Transverse colon (tissue), 4 donors: ENCODE measurements around the gene MDM2. TPM values are rescaled to one million over a fixed set of nuclear protein-coding genes. Genes with fewer than 3 reads are reported as not detected.

Source experiments
- DNase-seq: peaks from one replicate; pipeline ENCODE4 v3.0.0-alpha.2; 2019
- H3K27ac ChIP-seq, 4 donors: fragments of 200-600 bp; sonication (generic); 2 replicates each; pipeline ENCODE4 v1.5.1; 2016 to 2018; ENCODE audit warnings: inconsistent platforms in 4 of 4
- H3K27me3 ChIP-seq: fragments of 200-600 bp; sonication (generic); 2 replicates; pipeline ENCODE4 v1.5.1; 2017; ENCODE audit warnings: inconsistent platforms
- H3K36me3 ChIP-seq, 4 donors: fragments of 200-600 bp; sonication (generic); 2 replicates each; pipeline ENCODE4 v1.5.1; 2017 to 2019; ENCODE audit warnings: inconsistent platforms in 4 of 4
- H3K4me1 ChIP-seq, 4 donors: fragments of 200-600 bp; sonication (generic); 2 replicates each; pipeline ENCODE4 v1.5.1; 2017 to 2020; ENCODE audit warnings: inconsistent platforms in 4 of 4
- H3K4me3 ChIP-seq, 4 donors: fragments of 200-600 bp; sonication (generic); 1 replicate in 1 of 4; 2 replicates in 3 of 4; pipeline versions ENCODE4 v1.5.1 to v1.6.1; 2017 to 2019; ENCODE audit warnings: inconsistent platforms in 4 of 4
- H3K9me3 ChIP-seq, 2 donors: fragments of 200-600 bp; sonication (generic); 2 replicates each; pipeline ENCODE4 v1.5.1; 2017 to 2019; ENCODE audit warnings: inconsistent platforms in 2 of 2
- CTCF ChIP-seq, 5 experiments: fragments of 200-600 bp in 3 of 5; fragments of 450-650 bp in 2 of 5; sonication (generic) in 3 of 5; IDR thresholded peaks; 1 replicate in 2 of 5; 2 replicates in 3 of 5; pipeline ENCODE4 v1.5.1; 2016 to 2017; ENCODE audit warnings: antibody characterized with exemption in 5 of 5, inconsistent platforms in 3 of 5, mild to moderate bottlenecking in 2 of 5, moderate library complexity in 1 of 5
- EP300 ChIP-seq: sonication (generic); formaldehyde crosslinking; IDR thresholded peaks from one replicate; pipeline ENCODE4 v1.6.1; 2017; ENCODE audit warnings: antibody characterized with exemption, low read depth
- POLR2A ChIP-seq: fragments of 450-650 bp; IDR thresholded peaks from one replicate; pipeline ENCODE4 v1.6.1; 2016; ENCODE audit warnings: antibody characterized with exemption, mild to moderate bottlenecking, moderate library complexity
- POLR2AphosphoS5 ChIP-seq, 3 donors: sonication (generic); formaldehyde crosslinking; IDR thresholded peaks; one replicate each; pipeline ENCODE4 v1.6.1; 2016; ENCODE audit warnings: antibody characterized with exemption in 3 of 3
- WGBS, 2 donors: methylation state at CpG; one replicate each; pipeline ENCODE4 v1.1.5; 2018; ENCODE audit warnings: low coverage in 1 of 2; 5-methylcytosine and 5-hydroxymethylcytosine counted together
- in situ Hi-C, 4 donors: fragments of 200-750 bp; cut with MboI; loops; one replicate each; pipeline versions ENCODE4 v1.15.0 to v1.15.1; 2017; ENCODE audit warnings: low sequenced_read_pairs in 3 of 4, low pct_ligation_motif_present in 1 of 4, low pct_unique_long_range_greater_than_20kb in 1 of 4
- intact Hi-C: fragments of 100-400 bp; cut with DNase I; formaldehyde crosslinking; loops from one replicate; pipeline ENCODE4 v1.15.1; 2023; ENCODE audit warnings: low total_unique reads
- total RNA-seq, 4 donors: library from RNA; depleted of rRNA; stranded (reverse); fragments of >200 nt; gene quantifications; one replicate each; pipeline ENCODE4 v1.1.0, GENCODE V29; 2016

The MDM2 gene
- total RNA-seq, 4 donors from 2014 or later, result 45.7 to 291 (median 220) TPM

GRCh38 chr12:68833508-68833907 is 25.5 kb downstream of the MDM2 start:
- intact Hi-C loops (no loop called here), in situ Hi-C loops (no loop called here)
- Histone ChIP-seq H3K4me1 (peaks cover 0 to 13% (median 0%) of the 10 kb centered on the region in 4 donors), H3K4me3 (no peak overlapping the region), H3K27ac (no peak overlapping the region), H3K36me3 (peaks cover 0 to 45% (median 25%) of the 10 kb centered on the region in 4 donors), H3K9me3 (no peaks in the 10 kb centered on the region), H3K27me3 (no peaks in the 10 kb centered on the region)
- TF ChIP-seq CTCF (IDR thresholded peaks at IDR 0.05) (no peak), POLR2AphosphoS5 (IDR thresholded peaks at IDR 0.05) (no peak), POLR2A (no peak), EP300 (no peak)
- DNase-seq, result no peak
- 97 to 100% methylated on average over 4 of the region's 4 CpGs for WGBS, 2 donors

DNA sequence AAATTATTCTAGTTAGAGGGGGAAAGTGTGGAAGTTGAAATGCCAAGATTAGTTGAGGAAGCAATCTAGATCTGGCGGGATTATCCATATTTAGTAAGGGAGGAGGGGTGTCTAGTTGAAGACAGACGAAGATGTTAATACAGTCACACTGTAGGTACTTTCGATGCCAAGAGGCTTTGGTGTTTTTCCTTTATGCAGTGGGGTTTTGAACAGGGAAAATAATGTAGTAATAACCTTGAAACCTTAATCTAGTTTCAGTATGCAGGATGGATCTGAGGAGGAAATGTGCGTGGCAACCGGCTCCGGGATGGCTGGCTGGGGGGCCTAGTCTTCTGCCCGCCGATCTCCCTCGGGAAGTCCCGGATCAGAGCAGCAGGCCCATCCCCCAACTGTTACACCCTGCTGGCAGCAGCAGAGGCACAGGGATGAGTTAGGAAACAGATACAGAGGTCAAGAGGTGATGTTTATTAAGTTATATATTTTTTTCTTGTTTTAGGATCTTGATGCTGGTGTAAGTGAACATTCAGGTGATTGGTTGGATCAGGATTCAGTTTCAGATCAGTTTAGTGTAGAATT is 27.4 kb downstream of the MDM2 start:
- intact Hi-C loops, result no loop called here

DNA sequence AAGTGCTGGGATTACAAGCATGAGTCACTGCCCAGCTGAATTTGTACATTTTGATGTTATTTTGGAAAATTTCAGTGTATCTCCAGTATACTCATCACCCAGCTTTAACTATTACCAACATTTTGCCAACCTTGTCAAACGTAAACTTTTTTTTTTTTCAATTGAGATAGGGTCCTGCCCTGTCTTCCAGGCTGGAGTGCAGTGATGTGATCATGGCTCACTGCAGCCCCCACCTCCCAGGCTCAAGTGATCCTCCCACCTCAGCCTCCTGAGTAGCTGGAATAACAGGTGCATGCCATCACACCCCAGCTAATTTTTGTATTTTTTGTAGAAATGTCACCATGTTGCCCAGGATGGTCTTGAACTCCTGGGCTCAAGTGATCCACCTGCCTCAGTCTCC is 29.2 kb downstream of the MDM2 start:
- in situ Hi-C loops (no loop called here), intact Hi-C loops (no loop called here)
- H3K4me1 ChIP-seq, result no peaks in the 10 kb centered on the region
- H3K27ac ChIP-seq, result no peak overlapping the region
- no peak for TF ChIP-seq EP300
- TF ChIP-seq POLR2AphosphoS5 (IDR thresholded peaks at IDR 0.05), result no peak
- TF ChIP-seq CTCF (IDR thresholded peaks at IDR 0.05), result no peak
- TF ChIP-seq POLR2A, result no peak
- H3K27me3 ChIP-seq, result no peaks in the 10 kb centered on the region
- H3K36me3 ChIP-seq, result peaks cover 0 to 66% (median 30%) of the 10 kb centered on the region in 4 donors
- no peak for DNase-seq
- 74% methylated on average over 1 of the region's 1 CpG; no CpG with 5 or more reads in 1 of the 2 donors for WGBS, 2 donors
- H3K4me3 ChIP-seq, result no peak overlapping the region
- no peaks in the 10 kb centered on the region for H3K9me3 ChIP-seq

More for the DNA sequence above, 27.4 kb downstream of the MDM2 start:
- in situ Hi-C loops, result no loop called here
- Histone ChIP-seq H3K27ac (no peak overlapping the region), H3K27me3 (no peaks in the 10 kb centered on the region), H3K4me1 (no peaks in the 10 kb centered on the region), H3K36me3 (peaks cover 0 to 55% (median 30%) of the 10 kb centered on the region in 4 donors), H3K4me3 (no peak overlapping the region), H3K9me3 (no peaks in the 10 kb centered on the region)
- TF ChIP-seq EP300 (no peak), POLR2A (no peak), POLR2AphosphoS5 (IDR thresholded peaks at IDR 0.05) (no peak), CTCF (IDR thresholded peaks at IDR 0.05) (no peak)
- WGBS, 2 donors, result 70 to 86% methylated on average over 5 to 10 of the region's 10 CpGs
- no peak for DNase-seq

- no peak overlapping the region for H3K4me3 ChIP-seq
- peaks cover 0 to 75% (median 32%) of the 10 kb centered on the region in 4 donors for H3K36me3 ChIP-seq
- no peaks in the 10 kb centered on the region for H3K9me3 ChIP-seq
- no peak overlapping the region for H3K27ac ChIP-seq
- H3K27me3 ChIP-seq, result no peaks in the 10 kb centered on the region
- intact Hi-C loops, result no loop called here
- DNase-seq, result no peak
- in situ Hi-C loops, result no loop called here
- WGBS, 2 donors, result 83 to 85% methylated on average over 5 of the region's 5 CpGs
- H3K4me1 ChIP-seq, result no peaks in the 10 kb centered on the region
- TF ChIP-seq POLR2A (no peak), CTCF (IDR thresholded peaks at IDR 0.05) (no peak), EP300 (no peak), POLR2AphosphoS5 (IDR thresholded peaks at IDR 0.05) (no peak)
Measured at GRCh38 chr12:68838046-68838886, 30.3 kb downstream of the MDM2 start.
